ENCODE data around the gene SLC16A14.

SLC16A14 gene

DNA sequence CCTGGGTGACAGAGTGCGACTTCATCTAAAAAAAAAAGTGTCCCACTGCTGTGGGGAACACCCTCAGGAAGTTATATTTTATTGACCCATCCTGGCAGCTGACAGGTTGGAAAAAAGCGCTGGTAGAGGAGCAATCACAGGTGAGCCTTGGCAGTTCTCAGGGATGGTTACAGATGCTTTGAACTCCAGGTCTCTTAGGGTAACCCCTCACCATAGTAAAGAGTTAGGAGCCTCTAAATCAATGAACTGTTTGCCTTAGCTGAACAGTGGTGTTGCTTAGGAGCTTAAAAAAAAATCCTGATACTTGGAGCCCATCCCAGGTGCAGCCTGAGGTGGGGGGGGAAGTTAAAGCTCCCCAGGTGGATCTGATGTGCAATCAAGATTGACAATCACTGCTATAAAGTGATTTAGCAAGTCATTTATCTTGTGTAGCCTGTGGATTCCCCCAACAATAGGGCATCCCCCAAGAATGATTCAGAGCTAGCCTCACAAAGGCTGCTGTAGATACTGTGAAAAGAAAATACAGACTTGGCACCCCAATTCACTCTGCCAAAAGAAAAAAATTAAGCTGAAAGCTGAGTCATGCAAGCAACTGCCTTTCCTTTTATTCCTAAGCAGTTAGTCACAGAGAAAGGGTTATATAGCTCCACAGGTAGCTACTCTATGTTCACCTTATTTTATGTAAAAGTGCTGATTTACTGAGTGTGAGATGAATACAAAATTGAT, 14.8 kb downstream of the SLC16A14 start:
- Mint-ChIP-seq H3K27ac (no peak overlapping the region), H3K4me3 (no peak overlapping the region), H3K27me3 (no peaks in the 10 kb centered on the region), H3K9me3 (ENCODE audit: low read depth) (no peaks in the 10 kb centered on the region), H3K4me1 (ENCODE audit: low read depth) (peaks cover 9% of the 10 kb centered on the region), H3K36me3 (no peaks in the 10 kb centered on the region)

DNA sequence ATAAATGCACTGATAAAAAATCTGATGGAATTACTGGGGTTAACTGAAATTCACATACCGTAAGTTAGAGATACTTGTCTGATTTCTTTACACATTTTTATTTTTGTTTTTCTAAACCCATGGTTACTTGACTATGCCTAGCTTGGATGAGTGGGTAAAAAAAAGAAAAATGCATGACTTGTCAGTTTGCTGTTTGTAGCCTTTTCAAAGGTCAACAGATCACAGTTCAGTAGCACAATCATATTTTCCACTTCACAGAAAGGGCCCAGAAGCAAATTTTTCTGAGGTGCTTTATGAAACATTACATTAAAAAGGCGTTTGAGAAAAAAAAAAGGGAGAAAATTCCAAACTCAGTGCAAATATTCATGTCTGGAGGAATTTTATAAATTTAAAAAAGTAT, 16.4 kb downstream of the SLC16A14 start:
- no peak overlapping the region for H3K4me3 Mint-ChIP-seq
- no peak overlapping the region for H3K27ac Mint-ChIP-seq
- no peaks in the 10 kb centered on the region for H3K36me3 Mint-ChIP-seq
- peaks cover 9% of the 10 kb centered on the region for H3K4me1 Mint-ChIP-seq (ENCODE audit: low read depth)
- H3K9me3 Mint-ChIP-seq (ENCODE audit: low read depth), result no peaks in the 10 kb centered on the region
- no peaks in the 10 kb centered on the region for H3K27me3 Mint-ChIP-seq

DNA sequence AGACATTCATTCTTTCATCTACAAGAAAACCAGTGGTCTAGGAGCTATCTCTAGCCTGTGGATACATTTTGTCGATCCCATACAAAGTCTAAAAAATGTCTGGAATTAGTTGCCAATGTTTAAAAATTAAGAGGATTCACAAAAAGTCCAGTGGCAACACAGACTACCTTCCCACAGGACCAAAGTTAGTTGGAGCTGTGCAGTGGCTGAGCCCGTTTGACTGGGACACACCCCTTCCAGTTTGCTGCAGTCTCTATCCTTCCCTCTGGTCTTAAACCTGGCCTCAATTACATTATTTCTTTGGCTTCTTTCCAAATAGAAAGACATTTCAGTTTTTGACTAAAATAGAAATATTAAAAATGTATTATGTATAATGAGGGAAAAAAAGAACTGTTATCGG, 18.6 kb downstream of the SLC16A14 start:
- Mint-ChIP-seq H3K27ac (no peak overlapping the region), H3K4me1 (ENCODE audit: low read depth) (peaks cover 9% of the 10 kb centered on the region), H3K27me3 (no peaks in the 10 kb centered on the region), H3K9me3 (ENCODE audit: low read depth) (no peaks in the 10 kb centered on the region), H3K36me3 (no peaks in the 10 kb centered on the region), H3K4me3 (no peak overlapping the region)

GRCh38 chr2:230048010-230048671, 20.6 kb downstream of the SLC16A14 start:
- H3K27me3 Mint-ChIP-seq, result no peaks in the 10 kb centered on the region
- no peaks in the 10 kb centered on the region for H3K36me3 Mint-ChIP-seq
- no peaks in the 10 kb centered on the region for H3K9me3 Mint-ChIP-seq (ENCODE audit: low read depth)
- peaks cover 6% of the 10 kb centered on the region for H3K4me1 Mint-ChIP-seq (ENCODE audit: low read depth)
- no peak overlapping the region for H3K27ac Mint-ChIP-seq
- no peak overlapping the region for H3K4me3 Mint-ChIP-seq

- Mint-ChIP-seq H3K4me1 (ENCODE audit: low read depth) (no peaks in the 10 kb centered on the region), H3K9me3 (ENCODE audit: low read depth) (no peaks in the 10 kb centered on the region), H3K4me3 (no peak overlapping the region), H3K27ac (no peak overlapping the region), H3K36me3 (peaks cover 3% of the 10 kb centered on the region), H3K27me3 (peaks cover 2% of the 10 kb centered on the region)
Observed at GRCh38 chr2:230046491-230046890, 22.2 kb downstream of the SLC16A14 start.

DNA sequence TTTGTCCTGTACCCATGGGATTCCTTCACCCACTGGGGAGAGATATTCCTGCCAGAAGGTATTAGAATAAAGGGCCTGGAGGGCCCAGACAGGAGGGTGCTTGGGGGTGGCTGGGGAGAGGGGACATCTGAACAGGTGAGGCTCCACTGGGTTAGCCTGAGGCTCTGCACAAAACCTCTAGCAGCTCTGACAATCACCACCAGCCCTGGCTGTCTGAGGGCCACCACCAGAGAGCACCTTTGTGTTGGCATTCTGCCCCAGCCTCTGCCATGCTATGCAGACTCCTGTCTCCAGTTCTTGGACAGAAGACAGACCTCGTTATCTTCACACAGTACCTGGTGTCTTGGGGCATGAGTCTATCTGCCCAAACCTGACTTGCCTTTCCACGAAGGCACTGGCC, 25.3 kb downstream of the SLC16A14 start:
- no peak overlapping the region for H3K27ac Mint-ChIP-seq
- no peak overlapping the region for H3K4me3 Mint-ChIP-seq
- peaks cover 3% of the 10 kb centered on the region for H3K36me3 Mint-ChIP-seq
- peaks cover 4% of the 10 kb centered on the region for H3K27me3 Mint-ChIP-seq
- no peaks in the 10 kb centered on the region for H3K4me1 Mint-ChIP-seq (ENCODE audit: low read depth)
- H3K9me3 Mint-ChIP-seq (ENCODE audit: low read depth), result no peaks in the 10 kb centered on the region

DNA sequence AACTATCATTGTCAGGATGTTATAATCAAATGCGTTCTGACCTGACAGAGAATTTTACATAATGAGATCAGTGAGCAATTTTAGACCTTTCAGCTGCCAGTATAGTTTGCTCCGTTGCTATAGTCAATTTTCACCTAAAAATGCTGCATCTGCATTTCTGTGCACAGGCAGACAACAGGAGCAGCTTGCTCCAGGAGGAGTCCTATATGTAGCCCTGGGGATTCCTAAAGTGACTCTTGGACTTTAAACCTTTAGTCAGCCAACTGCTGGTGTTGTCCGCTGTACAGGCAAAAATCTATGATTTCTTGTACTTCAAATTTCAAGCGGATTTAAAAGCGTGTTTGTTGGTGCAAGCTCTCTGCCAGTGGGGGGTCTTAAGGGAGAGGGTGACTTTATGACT, 25.7 kb downstream of the SLC16A14 start:
- Mint-ChIP-seq H3K4me1 (ENCODE audit: low read depth) (no peaks in the 10 kb centered on the region), H3K27ac (no peak overlapping the region), H3K4me3 (no peak overlapping the region), H3K36me3 (peaks cover 3% of the 10 kb centered on the region), H3K9me3 (ENCODE audit: low read depth) (no peaks in the 10 kb centered on the region), H3K27me3 (peaks cover 4% of the 10 kb centered on the region)

DNA sequence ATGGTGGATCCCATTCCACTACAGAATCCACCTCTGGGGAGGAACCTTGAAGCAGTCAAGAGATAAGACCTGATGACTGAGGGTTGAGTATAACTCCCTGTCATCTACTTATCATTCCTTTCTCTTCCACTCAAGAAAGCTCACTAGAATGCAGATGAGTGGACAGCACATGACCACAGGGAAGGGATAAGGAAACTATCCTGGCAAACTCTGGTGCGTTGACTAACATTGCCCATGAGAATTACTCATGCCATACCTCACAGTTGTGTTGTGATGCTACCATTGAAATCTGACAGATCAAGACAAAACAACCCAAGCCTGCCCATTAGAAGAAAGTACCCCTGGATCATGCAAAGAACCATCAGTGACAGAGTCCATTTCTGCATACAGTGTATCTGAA, 26.5 kb downstream of the SLC16A14 start:
- H3K27ac Mint-ChIP-seq, result no peak overlapping the region
- no peaks in the 10 kb centered on the region for H3K9me3 Mint-ChIP-seq (ENCODE audit: low read depth)
- no peak overlapping the region for H3K4me3 Mint-ChIP-seq
- H3K4me1 Mint-ChIP-seq (ENCODE audit: low read depth), result no peaks in the 10 kb centered on the region
- H3K36me3 Mint-ChIP-seq, result peaks cover 3% of the 10 kb centered on the region
- peaks cover 4% of the 10 kb centered on the region for H3K27me3 Mint-ChIP-seq

- no peak overlapping the region for H3K27ac Mint-ChIP-seq
Observed at GRCh38 chr2:230023313-230023712, 45.4 kb downstream of the SLC16A14 start.

DNA sequence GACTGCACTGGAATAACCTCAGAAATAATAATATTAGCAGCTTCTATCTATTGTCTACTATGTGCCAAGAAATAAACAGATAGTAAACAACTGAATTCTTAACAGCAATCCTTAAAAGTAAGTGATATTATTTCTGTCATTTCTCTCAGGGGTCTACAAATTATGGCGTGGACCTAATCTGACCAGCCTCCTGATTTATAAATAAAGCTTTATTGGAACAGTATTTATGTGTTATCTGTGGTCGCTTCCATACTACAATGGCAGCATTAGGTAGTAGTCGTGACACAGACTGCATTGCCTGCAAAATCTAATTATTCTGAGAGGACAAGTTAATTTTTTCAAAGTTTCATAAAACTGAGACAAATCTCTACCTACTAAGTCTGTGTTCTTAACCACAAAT, 49.0 kb downstream of the SLC16A14 start:
- Mint-ChIP-seq H3K36me3 (peaks cover 3% of the 10 kb centered on the region), H3K27me3 (no peaks in the 10 kb centered on the region), H3K27ac (no peak overlapping the region), H3K4me3 (no peak overlapping the region), H3K9me3 (ENCODE audit: low read depth) (no peaks in the 10 kb centered on the region), H3K4me1 (ENCODE audit: low read depth) (no peaks in the 10 kb centered on the region)

More at GRCh38 chr2:230023313-230023712, 45.4 kb downstream of the SLC16A14 start:
- Mint-ChIP-seq H3K27me3 (no peaks in the 10 kb centered on the region), H3K36me3 (no peaks in the 10 kb centered on the region), H3K9me3 (ENCODE audit: low read depth) (no peaks in the 10 kb centered on the region), H3K4me3 (no peak overlapping the region), H3K4me1 (ENCODE audit: low read depth) (no peaks in the 10 kb centered on the region)

DNA sequence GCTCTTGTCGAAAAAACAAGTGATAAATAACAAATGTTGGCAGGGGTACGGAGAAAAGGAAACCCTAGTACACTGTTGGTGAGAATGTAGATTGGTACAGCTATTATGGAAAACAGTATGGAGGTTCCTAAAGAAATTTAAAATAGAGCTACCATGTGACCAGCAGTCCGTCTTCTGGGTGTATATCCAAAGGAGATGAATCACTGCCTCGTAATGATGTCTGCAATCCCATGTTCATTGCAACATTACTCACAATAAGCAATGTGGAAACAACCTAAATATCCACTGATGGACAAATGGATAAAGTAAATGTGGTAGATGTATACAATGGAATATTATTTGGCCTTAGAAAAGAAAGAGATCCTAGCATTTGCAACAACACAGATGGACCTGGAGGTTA, 50.6 kb downstream of the SLC16A14 start:
- peaks cover 3% of the 10 kb centered on the region for H3K36me3 Mint-ChIP-seq
- H3K27ac Mint-ChIP-seq, result no peak overlapping the region
- H3K27me3 Mint-ChIP-seq, result no peaks in the 10 kb centered on the region
- H3K4me3 Mint-ChIP-seq, result no peak overlapping the region
- H3K9me3 Mint-ChIP-seq (ENCODE audit: low read depth), result no peaks in the 10 kb centered on the region
- no peaks in the 10 kb centered on the region for H3K4me1 Mint-ChIP-seq (ENCODE audit: low read depth)

DNA sequence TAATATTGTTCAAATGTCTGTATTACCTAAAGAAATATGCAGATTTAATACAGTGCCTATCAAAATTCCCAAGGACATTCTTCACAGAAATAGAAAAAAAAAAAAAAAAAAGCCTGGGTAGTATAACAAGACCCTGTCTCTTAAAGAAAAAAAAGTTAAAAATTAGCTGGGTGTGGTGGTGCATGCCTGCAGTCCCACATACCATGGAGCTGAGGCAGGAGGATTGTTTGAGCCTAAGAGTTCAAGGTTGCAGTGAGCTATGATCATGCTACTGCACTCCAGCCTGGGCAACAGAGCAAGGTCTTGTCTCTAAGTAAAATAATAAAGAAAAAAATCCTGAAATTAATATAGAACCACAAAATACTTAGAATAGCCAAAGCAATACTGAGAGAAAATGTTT, 51.9 kb downstream of the SLC16A14 start:
- no peak overlapping the region for H3K4me3 Mint-ChIP-seq
- H3K27me3 Mint-ChIP-seq, result no peaks in the 10 kb centered on the region
- H3K27ac Mint-ChIP-seq, result no peak overlapping the region
- H3K9me3 Mint-ChIP-seq (ENCODE audit: low read depth), result no peaks in the 10 kb centered on the region
- H3K36me3 Mint-ChIP-seq, result peaks cover 3% of the 10 kb centered on the region
- H3K4me1 Mint-ChIP-seq (ENCODE audit: low read depth), result no peaks in the 10 kb centered on the region

DNA sequence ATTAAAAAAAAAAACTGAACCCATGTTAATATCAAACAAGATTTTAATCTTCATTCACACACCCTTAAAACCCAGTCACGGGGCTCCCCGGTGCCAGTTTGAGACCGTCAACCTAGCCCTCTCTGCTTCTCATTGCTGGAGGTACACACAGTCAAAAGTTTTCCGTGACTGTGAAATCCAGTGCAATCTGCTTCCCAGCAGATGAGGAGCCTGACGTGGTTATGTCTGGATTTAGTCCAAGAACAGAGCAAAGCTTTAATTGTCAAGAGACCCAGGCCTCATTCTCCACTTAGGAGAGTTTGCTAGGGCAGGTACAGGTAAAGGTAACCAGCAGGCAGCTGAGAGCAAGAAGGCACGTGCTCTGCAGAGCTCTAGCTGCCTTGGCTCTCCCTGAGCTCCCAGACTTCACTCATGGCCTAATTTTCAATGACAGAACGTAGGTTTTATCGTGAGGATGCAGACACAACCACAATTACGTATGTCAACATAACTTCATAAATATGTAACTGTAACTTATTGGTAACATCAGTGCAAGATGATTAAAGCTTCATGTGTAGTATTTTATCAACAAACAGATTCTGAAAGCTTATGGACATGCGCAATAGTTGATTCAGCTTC, 56.3 kb downstream of the SLC16A14 start:
- H3K27me3 Mint-ChIP-seq, result no peaks in the 10 kb centered on the region
- no peaks in the 10 kb centered on the region for H3K9me3 Mint-ChIP-seq (ENCODE audit: low read depth)
- no peaks in the 10 kb centered on the region for H3K4me1 Mint-ChIP-seq (ENCODE audit: low read depth)
- H3K4me3 Mint-ChIP-seq, result no peak overlapping the region
- peaks cover 3% of the 10 kb centered on the region for H3K36me3 Mint-ChIP-seq
- H3K27ac Mint-ChIP-seq, result no peak overlapping the region

- Mint-ChIP-seq H3K4me1 (ENCODE audit: low read depth) (no peaks in the 10 kb centered on the region), H3K4me3 (no peak overlapping the region), H3K27ac (no peak overlapping the region), H3K36me3 (peaks cover 3% of the 10 kb centered on the region), H3K9me3 (ENCODE audit: low read depth) (no peaks in the 10 kb centered on the region), H3K27me3 (no peaks in the 10 kb centered on the region)
Observed at GRCh38 chr2:230011617-230012016, 57.1 kb downstream of the SLC16A14 start.

GRCh38 chr2:230010501-230010900, 58.2 kb downstream of the SLC16A14 start:
- Mint-ChIP-seq H3K36me3 (no peaks in the 10 kb centered on the region), H3K27ac (no peak overlapping the region), H3K4me3 (no peak overlapping the region), H3K4me1 (ENCODE audit: low read depth) (no peaks in the 10 kb centered on the region), H3K9me3 (ENCODE audit: low read depth) (no peaks in the 10 kb centered on the region), H3K27me3 (no peaks in the 10 kb centered on the region)

All from activated naive CD8-positive, alpha-beta T cell (primary cell).